HG03060 (cell line): ENCODE measurements around the gene RSPH10B2.
A peak's percentile ranks its signal among the peaks of the same experiment; 100 is the strongest.
"Not testable (repeated sequence)": the region's sequence is repeated elsewhere in the genome, so short reads cannot be mapped to it uniquely, and the experiment has no call there.

Source experiments
- ATAC-seq: cut with Tn5 transposase; IDR thresholded peaks from one replicate; pipeline ENCODE4 v1.9.1; 2021; ENCODE audit warnings: low read depth, moderate number of reproducible peaks; ENCODE audit not compliant: unreplicated experiment

RSPH10B2 gene

DNA sequence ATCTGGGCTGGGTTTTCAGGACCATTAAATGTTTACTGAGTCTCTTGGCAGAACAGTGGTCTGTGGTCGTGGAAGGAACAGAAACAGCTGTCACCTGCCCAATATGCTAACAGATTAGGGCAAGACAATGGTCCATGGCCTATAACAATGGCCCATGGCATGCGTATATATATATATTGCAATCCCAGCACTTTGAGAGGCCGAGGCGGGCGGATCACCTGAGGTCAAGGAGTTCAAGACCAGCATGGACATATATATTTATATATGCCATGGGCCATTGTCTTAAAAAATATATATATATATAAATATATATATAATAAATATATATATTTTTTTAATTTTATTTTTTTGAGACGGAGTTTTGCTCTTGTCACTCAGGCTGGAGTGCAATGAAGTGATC is 27.7 kb downstream of the RSPH10B2 start:
- not testable (repeated sequence) for ATAC-seq

DNA sequence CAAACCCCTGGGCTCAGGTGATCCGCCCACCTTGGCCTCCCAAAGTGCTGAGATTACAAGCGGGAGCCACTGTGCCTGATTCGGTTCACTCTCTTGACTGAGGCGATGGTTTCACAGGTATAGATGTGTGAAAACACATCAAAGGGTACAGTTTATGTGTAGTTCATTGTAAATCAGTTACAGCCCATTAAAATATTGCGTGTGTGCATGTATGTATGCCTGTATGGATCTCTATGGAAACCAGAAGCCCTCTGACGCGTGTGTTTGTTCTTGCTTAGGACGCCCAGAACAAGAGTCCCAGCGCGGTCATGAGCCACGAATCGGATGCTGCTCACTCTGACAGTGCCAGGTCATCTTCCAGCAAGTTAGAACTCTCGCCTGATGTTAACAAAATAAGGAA is 35.5 kb downstream of the RSPH10B2 start:
- not testable (repeated sequence) for ATAC-seq

- not testable (repeated sequence) for ATAC-seq
Measured at GRCh38 chr7:6792113-6792872, 38.4 kb downstream of the RSPH10B2 start.

GRCh38 chr7:6794276-6794675 is 40.4 kb downstream of the RSPH10B2 start:
- not testable (repeated sequence) for ATAC-seq

GRCh38 chr7:6797218-6797617 is 43.3 kb downstream of the RSPH10B2 start:
- ATAC-seq = not testable (repeated sequence)

- not testable (repeated sequence) for ATAC-seq
Measured at GRCh38 chr7:6798047-6798446, 44.1 kb downstream of the RSPH10B2 start.

GRCh38 chr7:6799887-6800286 is 46.0 kb downstream of the RSPH10B2 start:
- not testable (repeated sequence) for ATAC-seq

DNA sequence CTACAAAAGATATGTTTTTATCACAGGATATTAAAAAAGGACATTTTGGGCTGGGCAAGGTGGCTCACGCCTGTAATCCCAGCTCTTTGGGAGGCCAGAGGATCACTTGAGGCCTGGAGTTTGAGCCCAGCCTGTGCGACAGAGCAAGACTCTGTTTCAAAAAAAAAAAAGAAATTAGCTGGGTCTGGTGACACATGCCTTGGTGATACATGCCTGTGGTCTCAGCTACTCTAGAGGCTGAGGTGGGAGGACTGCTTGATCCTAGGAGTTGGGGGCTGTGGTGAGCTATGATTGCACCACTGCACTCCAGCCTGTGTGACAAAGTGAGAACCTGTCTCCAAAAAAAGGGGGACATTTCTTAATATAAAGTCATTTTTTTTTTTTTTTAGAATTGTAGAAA is 46.4 kb downstream of the RSPH10B2 start:
- ATAC-seq = not testable (repeated sequence)

DNA sequence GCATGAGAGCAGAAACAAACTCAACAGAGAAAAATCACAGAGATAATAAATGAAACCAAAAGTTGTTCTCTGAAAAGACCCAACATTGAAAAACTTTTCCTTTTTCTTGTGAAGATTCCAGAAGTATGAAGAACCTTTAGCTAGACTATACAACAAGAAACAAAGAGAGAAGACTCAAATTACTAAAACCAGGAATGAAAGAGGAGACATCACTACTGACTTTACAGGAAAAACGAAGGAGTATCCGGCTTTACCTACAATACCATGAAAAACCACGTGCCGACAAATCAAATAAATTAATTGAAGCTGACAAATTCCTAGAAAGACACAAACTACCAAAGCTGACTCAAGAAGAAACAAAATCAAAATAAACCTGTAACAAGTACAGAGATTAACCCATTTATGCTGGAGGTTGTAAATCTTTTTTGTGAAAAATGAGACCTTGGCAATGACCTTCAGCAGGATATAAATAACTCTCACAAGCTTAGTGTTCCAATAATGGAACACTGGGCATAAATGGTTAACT is 53.6 kb downstream of the RSPH10B2 start:
- ATAC-seq = not testable (repeated sequence)

GRCh38 chr7:6807959-6808358 is 54.1 kb downstream of the RSPH10B2 start:
- ATAC-seq = not testable (repeated sequence)

DNA sequence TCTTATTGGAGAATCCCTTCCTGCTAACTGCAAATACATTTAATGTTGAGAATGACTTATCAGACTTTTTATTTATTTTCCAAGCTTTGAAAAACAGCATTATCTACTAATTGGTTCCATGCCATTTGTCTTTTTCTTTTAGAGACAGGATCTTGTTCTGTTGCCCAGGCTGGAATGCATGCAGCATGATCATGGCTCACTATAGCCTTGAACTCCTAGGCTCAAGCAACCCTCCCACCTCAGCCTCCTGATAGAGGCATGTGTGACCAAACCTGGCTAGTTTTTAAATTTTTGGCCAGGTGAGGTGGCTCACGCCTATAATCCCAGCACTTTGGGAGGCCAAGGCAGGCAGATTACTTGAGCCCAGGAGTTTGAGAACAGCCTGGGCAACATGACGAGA is 59.1 kb downstream of the RSPH10B2 start:
- ATAC-seq = not testable (repeated sequence)

GRCh38 chr7:6815470-6815869 is 61.6 kb downstream of the RSPH10B2 start:
- ATAC-seq = not testable (repeated sequence)

DNA sequence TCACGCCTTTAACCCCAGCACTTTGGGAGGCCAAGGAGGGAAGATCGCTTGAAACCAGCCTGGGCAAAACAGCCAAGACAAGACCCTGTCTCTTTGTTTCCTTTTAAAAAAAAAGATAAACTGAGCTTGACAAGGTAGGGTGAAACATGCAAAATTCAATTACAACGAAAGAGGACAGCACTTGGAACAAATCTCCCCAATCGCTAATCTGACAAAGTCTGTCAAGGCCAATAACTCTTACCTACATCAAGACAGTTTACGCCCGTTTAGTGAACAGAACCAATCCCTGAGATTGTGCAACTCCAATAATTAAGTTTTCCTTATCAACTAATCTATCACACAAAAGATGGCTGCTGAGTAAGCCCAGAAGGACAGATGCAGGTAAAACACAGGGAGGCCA is 67.7 kb downstream of the RSPH10B2 start:
- ATAC-seq = not testable (repeated sequence)

GRCh38 chr7:6825236-6826125 is 71.6 kb downstream of the RSPH10B2 start:
- ATAC-seq = peak; percentile 27

DNA sequence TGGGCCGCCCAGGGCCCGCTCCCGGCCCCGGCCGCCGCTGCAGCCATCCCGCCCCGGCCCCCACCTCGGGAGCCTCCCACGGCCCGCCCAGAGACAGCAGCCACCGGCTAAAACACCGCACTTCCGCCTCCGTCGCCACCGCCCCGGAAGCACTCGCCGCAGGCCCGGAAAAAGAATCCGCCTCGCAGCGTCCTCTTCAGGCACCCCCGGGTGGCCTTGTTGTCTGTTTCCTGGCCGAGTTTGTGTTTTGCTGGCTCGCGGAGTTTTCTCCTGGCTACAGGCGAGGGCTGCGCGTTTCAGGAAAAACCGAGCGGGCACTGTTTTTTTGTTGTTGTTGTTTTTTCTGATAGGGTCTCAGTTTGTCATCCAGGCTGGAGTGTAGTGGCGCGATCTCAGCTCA is 72.2 kb downstream of the RSPH10B2 start, which contains the start of gene CCZ1B:
TSS of gene CCZ1B (minus strand) at position 125 of the 400 bp plus-strand sequence. CDS start at position 47, 78 bp downstream.
- peak; percentile 82 for ATAC-seq

GRCh38 chr7:6827180-6827579 is 73.3 kb downstream of the RSPH10B2 start:
- not testable (repeated sequence) for ATAC-seq

DNA sequence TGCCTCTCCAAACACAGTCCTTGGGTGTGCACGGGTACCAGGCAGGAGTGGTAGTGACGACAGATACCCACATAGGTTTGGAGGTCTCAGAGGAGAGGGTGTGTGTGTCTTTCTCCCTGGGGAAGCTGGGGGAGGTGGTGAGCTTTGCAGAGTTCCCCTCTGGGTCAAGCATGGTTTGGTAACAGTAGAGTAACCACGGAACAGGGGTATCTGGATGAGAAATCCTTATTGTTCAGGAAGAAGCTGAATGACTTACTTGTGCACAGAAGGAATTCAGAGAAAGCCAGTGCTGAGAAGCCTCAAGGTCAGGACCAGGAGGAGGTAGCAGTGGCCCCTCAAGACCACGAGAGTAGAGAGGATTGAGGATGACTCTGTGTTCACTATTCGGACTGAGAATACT is 75.7 kb downstream of the RSPH10B2 start:
- not testable (repeated sequence) for ATAC-seq

DNA sequence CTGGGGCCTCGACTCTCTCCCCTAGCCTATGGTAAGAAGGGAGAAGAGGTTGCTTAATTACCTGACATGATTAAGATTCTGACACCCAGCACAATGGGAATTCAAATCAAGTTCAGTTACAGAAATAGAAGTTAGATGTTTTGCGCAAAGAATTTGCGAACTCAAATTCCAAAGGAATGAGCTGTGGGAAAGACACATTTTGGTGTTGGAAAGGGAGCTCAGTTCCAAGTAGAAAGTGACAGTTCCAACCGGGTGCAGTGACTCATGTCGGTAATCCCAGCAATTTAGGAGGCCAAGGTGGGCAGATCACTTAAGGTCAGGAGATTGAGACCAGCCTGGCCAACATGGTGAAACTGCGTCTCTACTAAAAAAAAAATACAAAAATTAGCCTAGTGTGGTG is 76.1 kb downstream of the RSPH10B2 start:
- ATAC-seq = not testable (repeated sequence)

DNA sequence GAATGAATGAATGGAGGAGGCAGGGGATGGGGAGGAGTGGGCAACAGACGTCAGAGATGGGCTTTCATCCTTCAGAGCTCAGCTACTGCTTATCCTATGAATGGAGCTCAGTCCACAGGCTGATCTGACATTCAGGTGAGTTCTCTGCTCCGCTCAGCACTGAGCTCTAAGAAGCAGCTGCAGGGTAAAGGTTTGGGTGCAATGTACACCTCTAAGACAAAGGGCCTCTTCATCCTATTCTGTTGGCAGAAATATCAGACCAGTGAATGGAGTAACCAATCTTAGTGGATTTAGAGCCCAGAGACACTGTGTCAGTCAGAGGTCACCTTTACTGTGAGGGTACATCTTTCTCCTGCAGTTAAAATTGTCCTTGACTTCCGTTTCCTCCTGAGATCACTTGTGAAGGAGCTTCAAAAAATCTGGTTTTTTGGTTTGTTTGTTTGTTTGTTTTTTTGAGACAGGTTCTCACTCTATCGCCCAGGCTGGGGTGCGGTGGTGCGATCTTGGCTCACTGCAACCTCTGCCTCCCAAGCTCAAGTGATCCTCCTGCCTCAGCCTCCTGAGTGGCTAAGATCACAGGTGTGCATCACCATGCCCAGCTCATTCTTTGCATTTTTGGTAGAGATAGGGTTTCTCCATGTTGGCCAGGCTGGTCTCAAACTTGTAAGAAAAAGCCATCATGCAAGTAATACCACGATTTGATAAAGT is 77.3 kb downstream of the RSPH10B2 start:
- ATAC-seq = no peak

DNA sequence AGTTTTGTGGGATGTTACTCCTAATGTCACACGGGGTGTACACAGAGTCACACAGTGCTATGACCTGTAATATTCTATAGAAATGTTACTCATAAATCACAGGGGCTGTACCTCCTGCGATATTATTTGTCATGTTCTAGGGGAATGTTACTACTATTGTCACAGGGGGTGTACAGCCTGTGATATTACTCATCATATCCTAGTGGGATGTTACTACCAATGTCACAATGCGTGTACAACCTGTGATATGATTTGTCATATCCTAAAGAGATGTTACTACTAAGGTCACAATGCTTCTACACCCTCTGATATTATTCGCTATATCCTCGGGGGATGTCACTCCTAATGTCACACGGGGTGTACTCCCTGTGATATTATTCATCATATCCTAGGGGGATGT is 79.7 kb downstream of the RSPH10B2 start:
- ATAC-seq = no peak
